ENCODE results near the gene REEP2.
"Not testable (repeated sequence)": the region's sequence is repeated elsewhere in the genome, so short reads cannot be mapped to it uniquely, and the experiment has no call there.

REEP2 gene

DNA sequence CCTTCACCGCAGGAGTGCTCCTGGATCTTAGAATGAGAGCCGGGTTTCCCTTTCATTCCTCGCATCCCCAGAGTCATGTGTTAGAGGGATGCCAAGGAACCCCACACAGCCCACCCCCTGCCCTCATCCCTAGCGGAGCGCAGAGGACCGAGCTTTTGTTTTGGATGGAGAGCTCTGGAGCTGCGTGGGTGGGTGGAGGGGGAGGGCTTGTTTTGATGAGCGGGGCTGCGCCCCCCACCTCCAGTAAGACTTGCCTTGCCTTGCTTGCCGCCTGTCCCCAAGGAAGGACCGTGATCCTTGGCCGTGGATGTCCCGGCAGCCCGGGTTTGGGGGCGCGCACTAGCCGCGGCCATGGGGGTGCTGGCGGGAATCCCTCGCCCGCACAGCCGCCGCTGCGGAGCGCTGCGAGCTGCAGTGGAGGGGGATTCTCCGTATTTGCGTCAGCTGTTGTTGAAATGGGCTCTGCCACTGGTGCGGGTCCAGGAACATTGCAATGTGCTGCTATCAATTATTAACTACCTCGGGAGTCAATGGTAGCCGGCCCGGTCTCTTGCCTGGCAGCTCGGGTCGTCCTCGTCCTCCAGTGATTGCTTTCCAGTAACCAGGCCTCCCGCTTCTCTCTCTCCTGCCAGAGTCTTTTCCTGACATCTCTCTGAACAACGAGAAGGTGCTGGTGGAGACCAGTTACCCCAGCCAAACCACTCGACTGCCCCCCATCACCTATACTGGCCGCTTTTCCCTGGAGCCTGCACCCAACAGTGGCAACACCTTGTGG lies 27.5 kb downstream of the REEP2 start:
- no peak for DNase-seq

DNA sequence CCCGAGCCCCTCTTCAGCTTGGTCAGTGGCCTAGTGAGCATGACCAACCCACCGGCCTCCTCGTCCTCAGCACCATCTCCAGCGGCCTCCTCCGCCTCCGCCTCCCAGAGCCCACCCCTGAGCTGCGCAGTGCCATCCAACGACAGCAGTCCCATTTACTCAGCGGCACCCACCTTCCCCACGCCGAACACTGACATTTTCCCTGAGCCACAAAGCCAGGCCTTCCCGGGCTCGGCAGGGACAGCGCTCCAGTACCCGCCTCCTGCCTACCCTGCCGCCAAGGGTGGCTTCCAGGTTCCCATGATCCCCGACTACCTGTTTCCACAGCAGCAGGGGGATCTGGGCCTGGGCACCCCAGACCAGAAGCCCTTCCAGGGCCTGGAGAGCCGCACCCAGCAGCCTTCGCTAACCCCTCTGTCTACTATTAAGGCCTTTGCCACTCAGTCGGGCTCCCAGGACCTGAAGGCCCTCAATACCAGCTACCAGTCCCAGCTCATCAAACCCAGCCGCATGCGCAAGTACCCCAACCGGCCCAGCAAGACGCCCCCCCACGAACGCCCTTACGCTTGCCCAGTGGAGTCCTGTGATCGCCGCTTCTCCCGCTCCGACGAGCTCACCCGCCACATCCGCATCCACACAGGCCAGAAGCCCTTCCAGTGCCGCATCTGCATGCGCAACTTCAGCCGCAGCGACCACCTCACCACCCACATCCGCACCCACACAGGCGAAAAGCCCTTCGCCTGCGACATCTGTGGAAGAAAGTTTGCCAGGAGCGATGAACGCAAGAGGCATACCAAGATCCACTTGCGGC lies 28.2 kb downstream of the REEP2 start:
- DNase-seq, result no peak

DNA sequence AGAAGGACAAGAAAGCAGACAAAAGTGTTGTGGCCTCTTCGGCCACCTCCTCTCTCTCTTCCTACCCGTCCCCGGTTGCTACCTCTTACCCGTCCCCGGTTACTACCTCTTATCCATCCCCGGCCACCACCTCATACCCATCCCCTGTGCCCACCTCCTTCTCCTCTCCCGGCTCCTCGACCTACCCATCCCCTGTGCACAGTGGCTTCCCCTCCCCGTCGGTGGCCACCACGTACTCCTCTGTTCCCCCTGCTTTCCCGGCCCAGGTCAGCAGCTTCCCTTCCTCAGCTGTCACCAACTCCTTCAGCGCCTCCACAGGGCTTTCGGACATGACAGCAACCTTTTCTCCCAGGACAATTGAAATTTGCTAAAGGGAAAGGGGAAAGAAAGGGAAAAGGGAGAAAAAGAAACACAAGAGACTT lies 28.9 kb downstream of the REEP2 start:
- no peak for DNase-seq

DNA sequence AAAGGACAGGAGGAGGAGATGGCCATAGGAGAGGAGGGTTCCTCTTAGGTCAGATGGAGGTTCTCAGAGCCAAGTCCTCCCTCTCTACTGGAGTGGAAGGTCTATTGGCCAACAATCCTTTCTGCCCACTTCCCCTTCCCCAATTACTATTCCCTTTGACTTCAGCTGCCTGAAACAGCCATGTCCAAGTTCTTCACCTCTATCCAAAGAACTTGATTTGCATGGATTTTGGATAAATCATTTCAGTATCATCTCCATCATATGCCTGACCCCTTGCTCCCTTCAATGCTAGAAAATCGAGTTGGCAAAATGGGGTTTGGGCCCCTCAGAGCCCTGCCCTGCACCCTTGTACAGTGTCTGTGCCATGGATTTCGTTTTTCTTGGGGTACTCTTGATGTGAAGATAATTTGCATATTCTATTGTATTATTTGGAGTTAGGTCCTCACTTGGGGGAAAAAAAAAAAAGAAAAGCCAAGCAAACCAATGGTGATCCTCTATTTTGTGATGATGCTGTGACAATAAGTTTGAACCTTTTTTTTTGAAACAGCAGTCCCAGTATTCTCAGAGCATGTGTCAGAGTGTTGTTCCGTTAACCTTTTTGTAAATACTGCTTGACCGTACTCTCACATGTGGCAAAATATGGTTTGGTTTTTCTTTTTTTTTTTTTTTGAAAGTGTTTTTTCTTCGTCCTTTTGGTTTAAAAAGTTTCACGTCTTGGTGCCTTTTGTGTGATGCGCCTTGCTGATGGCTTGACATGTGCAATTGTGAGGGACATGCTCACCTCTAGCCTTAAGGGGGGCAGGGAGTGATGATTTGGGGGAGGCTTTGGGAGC lies 29.5 kb downstream of the REEP2 start:
- no peak for DNase-seq

DNA sequence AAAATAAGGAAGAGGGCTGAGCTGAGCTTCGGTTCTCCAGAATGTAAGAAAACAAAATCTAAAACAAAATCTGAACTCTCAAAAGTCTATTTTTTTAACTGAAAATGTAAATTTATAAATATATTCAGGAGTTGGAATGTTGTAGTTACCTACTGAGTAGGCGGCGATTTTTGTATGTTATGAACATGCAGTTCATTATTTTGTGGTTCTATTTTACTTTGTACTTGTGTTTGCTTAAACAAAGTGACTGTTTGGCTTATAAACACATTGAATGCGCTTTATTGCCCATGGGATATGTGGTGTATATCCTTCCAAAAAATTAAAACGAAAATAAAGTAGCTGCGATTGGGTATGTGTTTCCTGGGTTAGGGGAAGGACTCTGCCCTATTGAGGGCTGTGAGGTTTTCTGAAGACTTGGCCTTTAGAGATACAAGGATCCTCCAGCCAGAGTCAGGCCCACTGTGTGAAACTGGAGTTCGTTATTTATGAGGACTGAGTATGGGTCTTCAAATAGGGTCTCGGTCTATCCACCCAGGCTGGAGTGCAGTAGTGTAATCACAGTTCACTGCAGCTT lies 30.2 kb downstream of the REEP2 start:
- no peak for DNase-seq

DNA sequence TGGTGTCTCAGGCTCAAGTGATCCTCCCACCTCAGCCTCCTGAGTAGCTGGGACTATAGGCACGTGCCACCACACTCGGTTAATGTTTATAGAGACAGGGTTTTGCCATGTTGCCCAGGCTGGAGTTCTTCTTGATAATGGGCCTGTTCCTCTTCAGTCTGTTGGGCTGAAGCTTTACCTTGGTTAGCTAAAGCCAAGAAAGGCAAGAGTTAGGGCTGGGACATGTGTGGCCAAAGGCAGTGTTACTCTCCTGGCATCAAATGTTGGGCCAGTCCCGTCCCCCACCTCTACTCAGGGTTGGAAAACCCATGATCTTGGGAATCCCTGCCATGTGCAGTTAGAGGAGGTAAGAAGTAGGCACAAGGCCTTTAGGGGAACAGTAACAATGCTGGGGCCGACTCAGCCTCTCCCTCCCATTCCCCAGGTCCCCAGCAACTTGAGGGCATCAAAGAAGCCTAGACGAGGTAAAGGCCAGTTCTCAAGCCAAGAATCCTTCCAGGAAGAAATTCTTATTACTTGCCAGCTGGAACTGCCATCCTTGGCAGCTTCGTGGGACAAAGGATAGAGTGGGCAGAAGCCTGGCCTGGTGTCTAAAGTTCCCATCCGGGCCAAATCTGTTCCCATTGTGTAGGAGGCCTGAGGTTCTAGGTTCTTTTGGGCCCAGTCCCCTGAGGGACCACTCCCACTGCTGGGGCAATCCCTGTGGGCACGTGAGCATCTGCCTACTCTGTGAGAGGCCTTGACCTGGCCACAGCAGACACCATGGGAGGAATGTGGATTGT lies 30.9 kb downstream of the REEP2 start:
- no peak for DNase-seq

DNA sequence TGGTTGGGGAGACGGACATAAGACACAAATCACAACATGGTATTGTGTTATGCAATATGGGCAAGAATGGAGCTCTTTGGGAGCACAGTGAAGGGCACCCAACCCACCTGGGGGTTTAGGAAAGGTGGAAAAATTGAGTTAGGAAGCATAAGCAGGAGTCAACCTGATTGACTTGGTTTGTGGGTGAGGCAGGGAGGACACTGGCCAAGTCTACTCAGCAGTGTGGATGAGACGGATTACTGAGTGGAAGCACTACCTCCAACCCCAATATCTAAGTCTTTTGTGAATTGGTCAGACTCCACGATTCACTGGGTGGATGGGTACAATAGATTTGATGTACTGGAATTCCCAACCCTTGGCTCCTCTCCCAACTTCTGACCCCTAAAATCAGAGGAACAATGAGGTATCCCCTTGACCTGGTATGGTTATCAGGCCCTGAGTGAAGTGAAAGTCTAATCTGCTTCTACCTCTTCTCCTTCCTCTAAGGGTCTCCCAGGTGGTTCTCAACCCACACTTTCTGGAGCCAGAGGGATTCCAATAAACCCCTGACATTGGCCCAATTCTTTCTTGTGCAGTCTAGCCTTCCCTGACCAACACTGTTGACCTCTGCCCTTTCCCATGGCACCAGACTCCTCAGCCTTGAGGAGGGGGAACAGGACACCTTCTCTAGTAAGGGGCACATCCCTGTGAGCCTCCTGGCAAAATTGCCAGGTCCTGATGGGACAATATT lies 31.6 kb downstream of the REEP2 start:
- DNase-seq, result no peak

DNA sequence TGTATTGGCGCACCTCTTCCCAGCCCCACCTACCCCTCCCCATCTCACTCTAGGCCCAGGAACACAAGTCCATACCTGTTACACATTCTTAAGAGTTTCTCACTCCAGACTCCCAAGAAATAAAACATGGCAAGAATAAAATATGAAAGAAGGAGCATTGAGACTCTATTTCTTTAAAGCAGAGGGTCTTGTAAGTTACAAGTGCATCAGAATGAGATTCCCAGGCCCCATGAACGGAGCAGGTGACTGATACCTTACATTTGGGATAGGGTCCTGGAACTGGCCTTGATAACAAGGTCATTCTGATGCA lies 32.1 kb downstream of the REEP2 start:
- no peak for DNase-seq

DNA sequence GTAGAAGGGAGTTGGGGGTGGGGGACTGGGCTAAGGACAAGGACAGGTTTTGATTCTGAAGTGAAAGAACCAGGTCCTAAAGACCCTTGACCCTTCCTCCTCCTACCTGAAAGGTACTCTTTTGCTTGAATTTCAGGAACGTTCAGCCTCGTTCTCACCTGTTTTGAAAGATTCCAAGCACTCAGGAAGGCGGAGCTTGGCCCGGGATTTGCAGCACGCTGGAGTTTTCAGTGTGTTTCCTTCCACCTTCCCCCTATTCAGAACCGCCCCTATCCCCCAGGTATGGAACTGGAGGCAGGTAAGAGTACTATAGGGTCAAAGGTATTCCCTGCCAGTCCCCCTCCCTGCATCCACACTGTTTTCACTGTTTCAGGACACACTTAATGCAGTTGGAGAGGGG lies 33.5 kb downstream of the REEP2 start:
- no peak for DNase-seq

DNA sequence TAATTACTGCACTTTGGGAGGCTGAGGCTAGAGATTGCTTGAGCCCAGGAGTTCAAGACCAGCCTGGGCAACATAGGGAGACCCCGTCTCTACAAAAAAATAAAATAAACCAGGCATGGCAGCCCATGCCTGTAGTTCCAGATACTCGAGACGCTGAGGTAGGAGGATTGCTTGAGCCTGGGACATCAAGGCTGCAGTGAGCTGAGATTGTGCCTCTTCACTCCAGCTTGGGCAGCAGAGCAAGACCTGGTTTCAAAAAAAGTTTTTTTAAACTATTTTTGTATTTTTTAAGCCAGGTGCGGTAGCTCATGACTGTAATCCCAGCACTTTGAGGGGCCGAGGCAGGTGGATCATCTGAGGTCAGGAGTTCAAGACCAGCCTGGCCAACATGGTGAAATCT lies 34.3 kb downstream of the REEP2 start:
- DNase-seq, result not testable (repeated sequence)

DNA sequence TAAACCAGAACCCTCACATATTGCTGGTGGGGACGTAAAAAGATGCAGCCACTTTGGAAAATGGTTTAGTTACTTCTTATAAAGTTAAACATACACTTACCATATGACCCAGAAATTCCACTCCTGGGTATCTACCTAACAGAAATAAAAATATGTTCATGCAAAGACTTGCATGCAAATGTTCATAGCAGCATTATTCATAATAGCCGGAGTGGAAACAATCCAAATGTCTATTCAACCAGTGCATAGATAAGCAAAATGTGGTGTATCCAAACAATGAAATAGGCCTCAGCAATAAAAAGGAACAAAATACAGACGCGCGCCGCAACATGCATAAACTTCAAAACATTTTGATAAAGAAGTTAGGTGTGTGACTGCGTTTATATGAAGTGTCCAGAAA lies 38.1 kb downstream of the REEP2 start:
- DNase-seq, result no peak

DNA sequence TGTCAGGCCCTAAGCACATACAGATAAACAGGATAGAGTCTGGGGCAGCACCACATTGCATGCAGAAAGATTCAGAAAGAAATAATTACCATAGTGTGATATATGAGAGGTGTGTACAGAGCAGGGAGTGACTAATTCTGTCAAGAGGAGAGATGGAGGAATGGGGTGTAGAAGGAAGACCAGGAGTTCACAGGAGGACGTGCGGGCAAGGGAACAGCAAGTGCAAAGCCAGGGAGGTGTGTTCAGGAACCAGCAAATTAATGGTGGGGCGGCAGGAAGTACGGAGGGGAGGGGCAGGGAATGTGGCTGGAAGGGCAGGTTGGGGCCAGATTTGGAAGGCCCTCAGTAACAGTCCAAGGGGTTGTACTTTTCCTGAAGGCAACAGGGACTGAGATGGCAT lies 43.8 kb downstream of the REEP2 start:
- no peak for DNase-seq

DNA sequence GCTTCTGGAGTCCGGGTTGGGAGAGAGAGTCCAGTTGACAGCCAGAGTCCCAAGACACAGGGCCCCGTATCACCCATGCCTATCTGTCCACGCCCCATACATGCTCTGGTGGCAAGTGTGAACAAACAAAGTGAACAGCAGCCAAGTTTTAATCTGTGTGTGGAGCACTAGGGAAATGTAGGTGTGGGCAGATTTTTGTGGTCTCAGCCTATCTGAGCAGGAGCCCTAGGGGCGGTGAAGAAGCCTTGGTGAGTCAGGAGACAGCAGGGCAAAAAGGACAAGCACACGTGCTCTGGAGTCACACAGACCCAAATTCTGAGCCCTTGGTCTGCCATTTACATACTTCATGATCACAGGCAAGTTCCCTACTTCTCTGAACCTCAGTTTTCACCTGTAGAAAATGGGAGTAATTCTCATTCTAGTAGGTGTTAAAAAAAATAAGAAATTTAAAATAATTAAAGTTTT lies 49.7 kb downstream of the REEP2 start:
- no peak for DNase-seq

DNA sequence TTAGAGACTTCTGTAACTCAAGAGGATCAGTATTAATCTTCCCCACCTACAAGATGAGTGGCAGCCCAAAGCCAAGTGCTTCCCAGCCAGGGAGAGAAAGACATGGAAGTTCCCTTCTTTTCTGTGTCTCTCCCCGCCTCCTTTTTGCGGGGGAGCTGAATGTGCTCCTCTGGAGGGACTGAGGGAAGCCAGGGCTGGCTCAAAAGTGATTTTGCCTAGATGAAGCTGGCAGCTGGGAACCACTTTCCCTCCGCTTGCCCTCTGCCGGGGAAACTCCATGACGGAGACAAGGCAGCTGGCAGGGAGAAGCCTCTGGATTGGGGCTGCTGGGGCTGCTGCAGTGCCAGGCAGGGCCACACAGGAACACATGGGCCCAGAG lies 50.8 kb downstream of the REEP2 start:
- DNase-seq, result no peak

DNA sequence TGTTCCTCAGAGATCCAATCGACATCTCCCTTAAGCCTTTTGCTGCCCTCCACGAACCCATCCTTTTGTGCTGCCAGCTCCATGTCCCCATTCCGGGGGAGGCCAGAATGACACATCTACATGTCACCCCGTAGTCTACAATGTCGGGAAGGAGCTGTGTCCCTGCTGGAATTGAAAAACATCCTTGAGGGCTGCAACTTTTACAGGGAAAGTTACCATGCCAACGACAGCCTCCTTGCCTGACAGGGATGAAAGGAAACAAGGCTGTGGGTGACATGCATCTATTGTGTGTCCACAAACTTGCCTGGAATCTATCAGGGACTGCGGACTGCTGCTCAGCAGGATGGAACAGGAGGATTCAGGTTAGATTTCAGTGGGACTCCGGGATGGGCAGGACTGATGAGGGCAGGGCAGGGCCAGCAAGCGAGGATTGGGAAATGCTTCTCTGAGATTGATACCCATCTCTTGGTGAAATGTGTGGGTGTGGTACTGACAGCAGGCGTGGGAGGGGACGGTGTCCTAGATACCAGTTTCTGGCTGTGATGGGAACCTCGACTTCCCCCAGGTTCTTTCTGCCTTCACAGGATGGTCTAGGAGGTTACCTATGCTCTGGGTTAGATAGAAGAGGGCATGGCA lies 51.9 kb downstream of the REEP2 start:
- DNase-seq, result no peak

DNA sequence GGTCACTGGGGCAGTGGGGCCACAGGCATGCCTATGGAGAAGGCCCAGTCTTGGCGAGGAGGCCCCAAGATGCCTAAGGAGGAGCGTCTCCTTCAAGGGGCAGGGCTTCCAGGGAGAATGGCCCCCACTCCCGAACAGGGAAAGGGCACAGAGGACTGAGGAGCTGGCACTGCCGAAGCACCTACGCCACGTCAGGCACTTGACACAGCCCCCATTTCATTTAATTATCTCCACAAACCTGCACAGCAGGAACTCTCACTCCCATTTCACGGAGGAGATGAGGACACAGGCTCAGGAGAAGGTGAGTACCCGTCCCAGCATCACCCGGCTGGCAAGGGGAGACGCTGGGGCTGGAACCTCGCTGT lies 52.4 kb downstream of the REEP2 start:
- no peak for DNase-seq

DNA sequence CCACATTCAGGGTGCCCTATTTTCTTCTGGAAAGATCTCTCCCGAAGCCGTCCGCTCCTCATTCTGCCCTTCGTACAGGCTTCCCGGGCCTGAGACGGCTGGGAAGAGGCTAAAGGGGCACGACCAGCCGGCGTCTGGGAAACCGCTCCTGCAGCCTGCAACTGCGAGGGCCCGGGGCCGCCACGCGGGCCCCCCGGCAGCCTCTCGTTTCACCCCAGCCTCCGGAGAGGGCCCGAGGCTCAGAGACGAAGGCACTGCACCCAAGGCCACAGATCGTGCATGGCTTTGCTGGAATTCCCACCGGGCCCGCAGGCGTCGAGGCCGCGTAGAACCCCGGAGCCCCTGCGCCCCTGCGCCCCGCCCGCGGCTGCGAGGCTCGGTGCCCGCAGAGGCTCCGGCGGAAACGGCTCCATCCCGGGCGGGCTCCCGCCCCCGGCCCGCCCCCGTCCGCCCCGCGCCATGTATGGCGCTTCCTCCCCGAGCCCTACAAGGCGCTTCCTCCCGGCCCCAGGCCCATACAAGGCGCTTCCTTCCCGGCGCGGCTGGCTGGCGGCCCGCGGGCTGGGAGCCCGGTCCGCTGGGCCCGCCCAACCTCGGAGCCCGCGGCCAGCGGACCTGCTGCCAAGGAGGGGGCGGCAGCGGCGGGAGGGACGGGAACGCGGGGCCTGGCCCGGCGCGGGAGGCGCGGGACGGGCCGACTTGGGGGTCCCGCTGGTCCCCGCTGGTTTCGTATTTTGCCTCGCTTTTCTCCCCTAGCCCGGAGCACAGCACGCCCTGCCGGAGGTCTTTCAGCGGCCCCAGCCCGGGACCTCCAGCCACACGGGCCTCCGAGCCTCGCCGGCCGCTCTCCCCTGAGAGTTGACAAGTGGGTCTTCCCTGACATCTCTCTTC lies 53.1 kb downstream of the REEP2 start:
- DNase-seq, result peak; percentile 51

DNA sequence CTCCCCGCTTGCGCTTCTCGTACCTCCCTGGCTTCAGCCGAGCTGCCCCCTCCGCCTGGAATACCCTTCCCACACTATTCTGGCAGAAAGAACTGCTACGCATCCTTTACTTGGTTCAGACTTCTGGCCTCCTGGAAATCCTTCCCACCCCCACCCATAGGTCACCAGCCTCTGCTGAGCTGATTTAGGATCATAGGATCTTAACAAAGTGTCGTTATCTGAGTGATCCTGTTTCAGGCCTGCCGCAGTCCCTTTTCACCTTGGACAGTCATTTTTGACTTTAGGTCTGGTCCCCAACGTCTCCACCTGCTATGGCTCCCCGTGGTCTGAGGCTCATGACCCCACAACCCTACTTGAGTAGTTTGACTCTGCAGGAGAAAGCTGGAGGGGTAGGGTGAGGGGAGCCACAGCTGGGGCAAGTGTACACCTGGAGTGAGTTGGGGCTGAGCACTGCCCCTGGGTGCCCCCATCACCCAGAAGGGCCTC lies 53.7 kb downstream of the REEP2 start:
- no peak for DNase-seq

DNA sequence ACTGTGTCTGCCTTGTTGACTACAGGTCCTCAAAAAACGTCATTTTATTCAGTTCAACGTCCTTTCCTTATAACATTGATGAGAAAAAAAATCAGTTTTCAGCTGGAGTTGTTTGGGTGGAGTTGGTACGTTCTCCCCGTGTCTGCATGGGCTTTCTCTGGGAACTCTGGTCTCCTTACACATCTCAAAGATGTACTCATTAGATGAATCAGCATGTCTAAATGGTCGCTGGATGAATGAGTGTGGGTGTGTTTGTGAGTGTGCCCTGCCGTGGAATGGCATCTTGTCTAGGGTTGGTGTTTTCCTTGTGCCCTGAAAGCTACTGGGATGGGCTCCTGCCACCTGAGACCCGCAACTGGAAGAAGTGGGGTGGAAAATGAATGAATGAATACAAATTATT lies 56.5 kb downstream of the REEP2 start:
- no peak for DNase-seq
